NCI-H2227 (cell line): ENCODE data around the gene ATXN2.

Experiments
- DNase-seq: peaks from one replicate; lab custom pipeline; 2025; ENCODE audit not compliant: unreplicated experiment; lab: John Stamatoyannopoulos, UW

Gene ATXN2

GRCh38 chr12:111451649-111452129, 147.4 kb downstream of the ATXN2 start:
- peak; percentile 67 for DNase-seq

DNA sequence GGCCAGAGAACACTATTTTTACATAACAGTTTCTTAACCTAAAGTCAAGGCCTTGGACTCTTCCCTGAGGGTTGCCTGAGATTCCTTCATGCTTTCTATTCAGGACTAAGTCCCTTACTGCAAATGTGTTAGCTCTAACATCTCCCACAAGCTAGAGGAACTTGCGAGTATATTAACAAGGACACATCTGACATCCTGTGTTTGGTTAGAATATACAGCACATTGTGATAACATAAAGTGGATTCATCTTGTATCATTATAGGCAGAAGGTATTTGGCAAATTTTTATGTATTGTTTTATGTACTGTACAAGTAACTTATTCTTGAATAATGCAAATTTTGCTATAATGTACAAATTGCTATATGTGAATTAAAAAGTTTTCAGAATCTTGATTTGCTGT, 147.9 kb downstream of the ATXN2 start:
- DNase-seq, result no peak

- DNase-seq, result no peak
These were observed 148.4 kb downstream of the ATXN2 start for GRCh38 chr12:111450676-111451075.

GRCh38 chr12:111448846-111449790, 150.0 kb downstream of the ATXN2 start:
- no peak for DNase-seq

DNA sequence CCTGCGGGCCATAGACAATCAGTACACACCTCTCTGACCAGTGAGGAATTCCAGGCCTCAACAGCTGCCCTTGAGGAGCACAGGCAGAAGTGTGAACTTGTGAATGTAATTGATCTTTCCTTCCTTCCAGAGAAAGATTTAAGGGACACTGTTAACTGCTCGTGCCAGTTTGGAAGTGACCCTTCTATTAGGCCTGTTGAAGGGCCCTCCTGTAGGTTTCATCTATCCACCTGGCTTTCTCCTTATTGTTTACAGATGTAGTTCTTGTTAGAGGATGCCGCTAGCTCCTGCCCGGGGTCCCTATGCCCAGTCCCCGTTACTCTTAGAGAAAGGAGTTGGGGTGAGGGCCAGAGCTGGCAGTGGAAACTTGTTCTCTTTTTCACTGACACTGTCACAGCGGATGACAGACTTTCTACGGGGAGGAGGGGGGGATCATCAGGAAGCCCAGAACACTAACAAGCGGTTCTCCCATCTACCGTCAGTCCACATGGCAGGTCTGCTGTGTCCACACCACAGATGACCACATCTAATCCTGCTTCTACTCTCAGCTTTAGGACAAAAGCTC, 150.8 kb downstream of the ATXN2 start:
- no peak for DNase-seq

GRCh38 chr12:111447571-111448265, 151.4 kb downstream of the ATXN2 start:
- no peak for DNase-seq

DNA sequence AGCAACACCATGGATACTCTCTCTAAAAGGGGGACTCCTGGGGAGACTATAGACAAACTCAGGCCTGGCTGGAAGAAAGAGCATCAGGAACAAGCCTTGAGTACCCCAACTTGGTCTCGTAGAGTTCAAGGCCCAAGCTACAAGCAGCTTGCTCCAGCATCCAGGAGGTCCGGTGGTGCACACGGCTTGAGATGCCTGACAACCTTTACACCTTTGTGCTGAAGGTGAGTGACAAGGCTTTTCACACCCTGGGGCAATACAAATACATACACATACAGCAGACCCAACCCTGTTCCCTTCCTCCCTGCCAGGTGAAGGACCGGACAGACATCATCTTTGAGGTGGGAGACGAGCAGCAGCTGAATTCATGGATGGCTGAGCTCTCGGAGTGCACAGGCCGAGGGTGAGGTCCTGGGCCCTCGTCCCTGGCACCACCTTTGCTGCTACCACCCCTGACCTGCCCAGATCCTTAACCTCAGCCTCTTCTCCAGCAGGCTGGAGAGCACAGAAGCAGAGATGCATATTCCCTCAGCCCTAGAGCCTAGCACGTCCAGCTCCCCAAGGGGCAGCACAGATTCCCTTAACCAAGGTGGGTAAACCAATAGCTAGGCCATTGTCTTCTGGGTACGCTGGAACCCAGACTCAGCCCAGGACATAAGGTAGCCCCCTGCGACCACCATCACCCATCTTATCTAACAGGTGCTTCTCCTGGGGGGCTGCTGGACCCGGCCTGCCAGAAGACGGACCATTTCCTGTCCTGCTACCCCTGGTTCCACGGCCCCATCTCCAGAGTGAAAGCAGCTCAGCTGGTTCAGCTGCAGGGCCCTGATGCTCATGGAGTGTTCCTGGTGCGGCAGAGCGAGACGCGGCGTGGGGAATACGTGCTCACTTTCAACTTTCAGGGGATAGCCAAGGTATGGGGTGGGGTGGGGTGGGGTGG, 152.2 kb downstream of the ATXN2 start:
- no peak for DNase-seq

- DNase-seq, result peak; percentile 22
These were observed 153.2 kb downstream of the ATXN2 start for GRCh38 chr12:111445726-111446581.

GRCh38 chr12:111444925-111445725, 154.0 kb downstream of the ATXN2 start:
- DNase-seq, result no peak

DNA sequence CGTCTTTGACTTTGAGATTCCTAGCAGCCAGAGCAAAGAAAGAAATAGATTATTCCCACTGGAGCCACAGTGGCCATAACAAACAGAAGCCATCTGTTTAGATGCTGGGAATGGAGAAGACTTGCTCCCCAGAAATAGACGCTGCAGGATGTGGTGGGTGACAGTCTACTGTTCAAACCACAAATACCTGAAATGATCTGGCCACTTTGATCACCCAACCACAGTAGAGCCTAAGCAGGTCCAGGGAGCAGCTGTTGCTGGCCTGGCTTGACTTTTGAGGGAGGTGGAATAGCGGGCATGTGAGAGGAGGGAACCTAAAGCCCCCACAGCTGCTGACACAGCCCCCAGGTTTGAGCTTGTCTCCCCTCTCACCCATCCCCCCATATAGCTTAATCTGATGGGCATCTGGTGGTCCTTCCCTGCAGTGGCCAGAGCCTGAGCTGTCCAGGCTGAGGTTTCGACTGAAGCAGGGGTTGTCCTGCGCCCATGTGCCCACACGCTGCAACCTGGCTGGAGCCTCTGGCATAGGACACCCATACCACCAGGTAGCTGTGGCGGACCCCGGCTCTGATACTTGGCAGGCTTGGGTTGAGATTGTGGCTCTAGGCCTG, 154.7 kb downstream of the ATXN2 start:
- DNase-seq, result no peak

GRCh38 chr12:111443586-111443985, 155.5 kb downstream of the ATXN2 start:
- no peak for DNase-seq

GRCh38 chr12:111443086-111443485, 156.0 kb downstream of the ATXN2 start:
- no peak for DNase-seq

DNA sequence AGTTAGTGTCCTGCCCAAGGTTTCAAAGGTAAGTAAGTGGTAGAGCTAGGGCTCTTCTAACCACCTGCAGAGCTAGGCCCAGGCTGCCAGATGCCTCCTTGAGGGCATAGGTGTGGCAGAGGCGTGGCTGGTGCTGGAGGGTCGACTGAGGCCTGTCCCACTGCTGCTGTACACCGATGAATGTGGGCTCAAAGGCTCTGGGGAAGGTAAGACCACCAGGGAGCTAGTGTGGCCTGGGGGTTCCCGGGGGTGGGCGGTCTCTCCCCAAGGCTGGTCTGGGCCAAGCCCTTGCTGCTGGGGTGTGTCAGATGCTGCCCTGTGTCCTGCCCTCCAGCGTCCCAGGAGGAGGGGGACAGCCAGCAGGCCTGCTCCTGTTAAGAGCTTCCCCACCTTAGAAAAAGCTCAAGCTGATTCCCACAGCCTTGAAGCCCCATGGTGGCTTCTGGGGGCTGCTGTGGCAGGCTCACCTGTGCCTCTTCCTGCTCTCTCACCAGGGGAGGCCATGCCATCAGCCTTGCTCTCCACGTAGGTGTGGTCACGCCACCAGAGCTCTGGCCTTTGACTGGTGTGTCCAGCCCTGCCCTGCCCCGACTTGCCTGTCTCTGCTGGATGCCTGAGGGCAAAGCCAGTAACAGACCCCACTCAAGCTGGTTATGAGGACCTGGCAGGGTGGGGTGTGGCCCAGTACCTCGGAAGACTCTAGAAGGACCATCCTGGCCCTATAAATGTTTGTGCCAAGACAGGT, 156.6 kb downstream of the ATXN2 start:
- no peak for DNase-seq

DNA sequence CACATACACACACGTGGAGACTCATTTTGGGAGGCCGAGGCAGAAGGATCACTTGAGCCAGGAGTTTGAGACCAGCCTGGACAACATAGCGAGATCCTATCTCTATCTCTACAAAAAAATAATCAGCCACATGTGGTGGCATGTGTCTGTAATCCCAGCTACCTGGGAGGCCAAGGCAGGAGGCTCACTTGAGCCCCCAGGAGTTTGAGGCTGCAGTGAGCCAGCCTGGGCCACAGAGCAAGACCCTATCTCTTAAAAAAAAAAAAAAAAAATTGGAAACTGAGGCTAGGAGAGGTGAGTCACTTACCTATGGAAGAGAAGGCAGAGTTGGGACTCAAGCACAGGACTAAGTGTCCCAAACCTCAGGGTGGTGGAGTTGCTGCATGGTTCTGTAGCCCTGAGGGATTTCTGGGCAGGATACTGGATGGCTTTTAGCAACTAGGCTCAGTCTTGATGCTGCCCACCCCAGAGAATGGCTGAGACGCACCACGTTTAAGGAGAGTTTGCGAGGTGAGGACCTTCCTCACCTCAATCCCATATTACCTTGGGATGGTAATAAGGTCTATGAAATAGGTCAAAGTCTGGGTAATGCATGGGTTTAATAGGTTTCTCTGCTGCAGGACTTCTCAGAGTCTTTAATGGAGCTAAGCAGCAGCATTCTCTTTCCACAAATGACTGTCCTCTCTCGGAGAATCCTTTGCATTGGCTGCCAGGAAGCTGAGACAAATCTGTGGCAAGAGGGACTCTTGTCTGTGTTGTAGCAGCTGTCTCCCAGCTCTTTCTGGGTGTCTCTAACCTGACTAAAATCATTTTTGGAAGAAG, 157.8 kb downstream of the ATXN2 start:
- no peak for DNase-seq

DNA sequence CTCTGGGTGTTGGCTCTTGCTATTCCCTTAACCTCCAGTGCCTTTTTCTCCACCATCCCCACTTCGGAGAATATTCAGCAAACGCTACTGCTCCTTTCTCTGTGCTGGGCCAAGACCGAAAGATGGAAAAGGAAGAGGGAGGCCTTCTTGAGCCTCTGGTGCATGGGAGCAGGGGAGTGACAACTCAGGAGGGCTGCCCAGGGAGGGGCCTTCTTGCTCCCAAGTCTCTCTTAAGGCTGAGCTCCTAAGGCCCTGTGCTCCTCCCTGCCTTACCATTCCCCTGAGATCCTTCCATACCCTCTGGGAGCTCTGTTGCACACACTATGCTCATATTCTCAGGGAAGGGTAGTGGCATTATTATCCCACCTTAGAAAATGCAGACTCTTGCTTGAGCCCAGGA, 158.5 kb downstream of the ATXN2 start:
- no peak for DNase-seq

DNA sequence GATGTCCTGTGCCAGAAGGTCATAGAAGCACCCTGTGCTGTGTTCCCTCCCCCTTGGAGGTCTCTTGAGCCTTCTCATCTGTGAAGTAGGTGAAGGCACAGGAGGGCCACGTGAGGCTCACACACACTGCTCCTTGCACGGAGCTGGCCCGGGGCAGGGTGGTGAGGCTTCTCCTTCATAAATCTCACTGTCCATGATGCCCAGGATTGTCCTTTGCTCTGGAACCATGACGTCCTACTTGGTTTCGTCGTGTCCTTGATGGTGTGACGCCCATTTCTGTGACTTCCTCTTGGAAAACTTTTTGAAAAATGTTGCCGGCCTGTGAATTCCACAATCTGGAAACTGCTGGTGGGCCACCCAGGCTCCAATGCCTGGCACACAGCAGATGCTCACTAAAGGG, 159.0 kb downstream of the ATXN2 start:
- DNase-seq, result no peak

DNA sequence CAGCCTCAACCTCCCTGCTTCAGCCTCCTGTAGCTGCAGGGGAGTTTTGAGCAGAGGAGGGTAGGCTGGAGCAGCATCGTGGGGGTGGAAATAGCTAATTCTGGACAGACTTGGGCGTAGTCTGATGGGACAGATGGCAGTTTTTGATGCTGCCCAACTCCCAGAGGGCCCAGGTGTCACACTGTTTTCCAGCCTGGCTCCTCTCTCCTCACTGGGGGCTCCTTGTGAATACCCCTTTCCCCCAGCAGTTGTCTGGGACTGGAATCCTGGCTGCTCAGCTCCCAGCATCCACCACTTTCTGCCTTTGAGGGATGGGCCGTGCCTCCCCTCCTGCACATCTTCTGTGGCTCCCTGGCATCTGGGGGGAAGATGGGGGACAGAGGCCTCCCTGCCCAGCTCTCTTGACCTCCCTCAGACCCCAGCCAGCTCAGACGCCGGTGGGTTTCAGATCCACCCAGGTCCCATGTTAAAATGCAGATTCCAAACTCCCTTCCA, 159.4 kb downstream of the ATXN2 start:
- DNase-seq, result no peak
